HCEC 1CT (cell line): Measurements from ENCODE around the gene TAF7L.
A peak's percentile ranks its signal among the peaks of the same experiment; 100 is the strongest.

Source experiments
- DNase-seq: peaks from one replicate; pipeline ENCODE4 v3.0.0-alpha.2; 2017

TAF7L gene

DNA sequence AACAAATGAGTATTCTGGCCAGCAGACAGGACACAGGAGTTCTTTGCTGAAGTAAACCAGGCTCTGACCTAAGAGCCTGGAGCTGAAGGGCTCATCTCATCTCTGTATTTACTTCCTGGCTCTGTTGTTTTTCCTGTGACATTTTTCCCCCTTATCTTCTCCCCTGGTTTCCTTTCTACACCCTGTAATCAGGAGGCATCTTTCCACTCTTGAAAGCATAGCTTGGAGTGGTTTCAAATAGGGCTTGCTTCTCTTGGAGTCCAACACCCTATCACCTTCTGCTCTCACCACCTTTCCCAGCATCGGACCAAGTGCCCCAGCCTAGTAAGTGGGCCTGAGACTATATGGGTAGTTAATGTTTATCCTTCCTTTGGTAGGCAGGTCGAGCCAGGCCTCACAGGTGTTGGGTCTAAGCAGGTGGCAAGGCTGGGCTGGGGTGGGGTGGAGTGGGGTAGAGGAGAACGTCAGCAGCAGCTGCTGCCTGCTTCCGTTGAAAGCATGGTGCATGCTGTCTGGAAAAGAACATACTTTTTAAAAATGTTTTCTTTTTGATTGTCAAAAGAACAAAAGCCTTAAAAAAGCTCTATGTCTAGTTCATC, 70.4 kb downstream of the TAF7L start:
- DNase-seq, result no peak

DNA sequence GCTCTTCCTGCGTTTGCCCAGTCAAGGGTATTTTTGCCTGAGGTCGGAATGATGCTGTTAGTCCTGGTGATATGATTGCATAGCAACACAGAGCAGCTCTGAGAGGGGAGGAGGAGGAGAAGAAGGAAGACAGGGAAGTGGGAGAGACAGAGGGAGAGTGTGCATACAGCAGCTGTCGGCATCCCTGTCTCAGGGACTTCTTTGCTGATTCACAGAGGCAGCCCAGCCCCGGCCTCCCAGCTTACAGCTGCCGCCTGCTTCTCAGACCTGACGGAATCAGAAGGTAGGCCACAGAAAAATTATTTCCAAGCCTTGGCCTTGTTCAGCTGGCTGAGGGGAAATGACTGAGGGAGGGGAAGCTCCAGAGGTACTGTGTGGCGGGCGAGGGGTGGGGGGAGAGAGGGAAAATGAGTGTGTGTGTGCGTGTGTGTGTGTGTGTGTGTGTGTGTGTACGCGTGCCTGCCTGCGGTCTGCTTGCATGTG, 71.2 kb downstream of the TAF7L start:
- peak; percentile 58 for DNase-seq

GRCh38 chrX:101219116-101219863, 71.8 kb downstream of the TAF7L start, which contains the start of gene DRP2:
Gene DRP2 (plus strand): TSS chrX:101219786. CDS start chrX:101231648, 11,862 bp downstream.
- DNase-seq, result peak; percentile 43
